NCI-H526 treated with DMSO at 0.1 percent for 48 hours (cell line): ENCODE measurements around the gene NAPA.
A peak's percentile ranks its signal among the peaks of the same experiment; 100 is the strongest.

Source experiments
- DNase-seq: peaks from one replicate; lab custom pipeline; 2025; lab: John Stamatoyannopoulos, UW

The NAPA gene

DNA sequence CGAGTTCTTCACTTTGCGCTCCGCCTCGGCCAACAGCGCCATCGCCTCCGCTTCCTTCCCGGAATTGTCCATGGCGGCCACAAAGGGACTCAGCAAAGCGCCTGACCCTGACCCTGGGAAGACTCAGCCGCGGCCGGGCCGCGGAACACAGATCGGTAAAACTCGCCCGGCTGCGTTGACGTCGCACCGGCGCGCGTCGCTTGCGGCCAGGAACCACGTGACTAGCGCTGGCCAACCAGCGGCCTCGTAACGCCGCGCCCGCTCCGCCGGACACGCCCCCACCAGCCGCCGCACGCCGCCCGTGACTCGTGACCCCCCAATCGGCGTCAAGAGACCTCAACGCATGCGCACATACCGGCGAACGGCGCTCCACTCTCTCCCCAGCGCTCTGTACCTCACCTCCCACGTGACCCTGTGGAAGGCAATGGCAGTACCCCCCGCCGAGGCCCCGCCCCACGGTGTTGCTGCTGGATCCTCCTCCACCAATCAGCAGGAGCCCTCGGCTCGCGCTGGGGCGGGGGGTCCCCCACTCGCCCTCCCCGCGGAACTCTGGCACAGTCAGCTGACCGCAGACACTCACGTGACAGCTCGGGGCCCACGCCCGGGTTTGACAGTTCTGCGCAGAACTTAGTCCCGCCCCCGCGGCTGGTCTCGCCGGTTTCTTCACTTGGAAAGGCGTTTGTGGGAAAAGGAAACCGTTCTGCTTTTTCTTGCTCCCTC lies at the start of gene NAPA:
Gene NAPA (minus strand): TSS at position 195 of the 720 bp plus-strand sequence. CDS start 123 bp downstream, at position 72.
- peak; percentile 100 for DNase-seq

DNA sequence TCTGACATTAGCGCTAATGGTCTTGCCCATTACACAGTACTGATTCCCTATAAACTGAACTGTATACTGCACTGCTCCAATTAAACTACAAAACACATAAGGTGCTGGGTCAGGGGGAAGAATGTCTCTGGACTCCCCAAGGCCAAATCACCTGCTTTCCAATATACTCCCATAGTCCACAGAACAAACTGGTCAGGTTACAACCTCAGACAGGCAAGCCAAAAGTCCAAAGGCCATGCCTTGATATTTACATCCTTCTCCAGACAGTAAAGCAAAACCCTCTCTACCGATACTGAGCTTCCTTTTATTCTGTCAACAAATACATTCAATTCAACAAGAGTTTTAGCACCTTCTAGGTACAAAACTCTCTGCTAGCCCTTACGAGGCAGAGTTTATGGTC lies 49.2 kb upstream of the NAPA start:
- peak; percentile 51 for DNase-seq

DNA sequence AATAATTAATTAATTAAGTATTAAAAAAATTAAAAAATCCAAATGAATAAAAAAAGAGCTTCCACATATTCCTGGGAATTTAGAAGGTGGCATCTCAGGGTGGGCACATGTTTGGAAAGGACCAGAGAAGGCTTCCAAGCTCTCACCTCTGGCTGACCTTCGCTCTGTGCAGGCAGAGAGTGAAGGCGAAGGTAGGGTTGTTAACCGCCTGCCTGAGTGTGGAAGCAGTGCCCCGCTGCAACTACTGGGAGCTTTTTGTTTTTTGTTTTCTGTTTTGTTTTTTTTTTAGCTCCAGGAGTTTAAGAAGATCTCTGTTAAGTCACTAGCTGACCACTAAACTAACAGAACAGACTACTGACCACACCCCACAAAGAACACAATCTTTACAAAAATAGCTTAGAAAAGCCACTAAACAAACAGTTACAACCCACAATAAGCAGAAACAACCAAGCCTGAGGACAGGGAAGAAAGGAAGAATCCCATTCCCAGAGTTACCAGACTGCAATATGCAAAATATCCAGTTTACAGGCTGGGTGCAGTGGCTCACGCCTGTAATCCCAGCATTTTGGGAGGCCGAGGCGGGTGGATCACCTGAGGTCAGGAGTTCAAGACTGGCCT lies 46.7 kb upstream of the NAPA start:
- DNase-seq = no peak

DNA sequence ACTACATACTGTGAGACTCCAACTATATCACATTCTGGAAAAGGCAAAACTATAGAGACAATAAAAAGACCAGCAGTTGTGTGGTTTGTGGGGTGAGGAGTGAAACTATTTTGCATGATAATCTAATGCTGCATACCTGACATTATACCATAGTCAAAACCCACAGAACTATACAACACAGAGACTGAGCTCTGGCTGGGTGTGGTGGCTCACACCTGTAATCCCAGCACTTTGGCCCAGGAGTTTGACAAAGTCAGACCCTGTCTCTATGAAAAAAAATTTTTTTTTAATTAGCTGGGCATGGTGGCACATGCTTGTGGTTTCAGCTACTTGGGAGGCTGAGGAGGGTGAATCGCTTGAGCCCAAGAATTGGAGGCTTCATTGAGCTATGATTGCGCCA lies 46.1 kb upstream of the NAPA start:
- DNase-seq = peak; percentile 35

DNA sequence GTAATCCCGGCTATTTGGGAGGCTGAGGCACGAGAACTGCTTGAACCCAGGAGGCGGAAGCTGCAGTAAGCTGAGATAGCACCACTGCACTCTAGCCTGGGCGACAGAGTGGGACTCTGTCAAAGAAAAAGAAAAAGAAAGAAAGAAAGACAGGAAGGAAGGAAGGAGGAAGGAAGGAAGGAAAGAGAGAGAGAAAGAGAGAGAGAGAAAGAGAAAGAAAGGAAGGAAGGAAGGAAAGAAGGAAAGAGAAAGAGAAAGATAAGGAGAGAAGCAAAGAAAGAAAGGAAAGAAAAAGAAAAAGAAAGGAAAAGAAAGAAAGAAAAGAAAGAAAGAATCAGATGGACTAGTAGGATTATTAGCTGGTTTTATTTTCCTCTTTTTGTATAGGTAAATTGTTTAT lies 35.3 kb upstream of the NAPA start:
- no peak for DNase-seq

DNA sequence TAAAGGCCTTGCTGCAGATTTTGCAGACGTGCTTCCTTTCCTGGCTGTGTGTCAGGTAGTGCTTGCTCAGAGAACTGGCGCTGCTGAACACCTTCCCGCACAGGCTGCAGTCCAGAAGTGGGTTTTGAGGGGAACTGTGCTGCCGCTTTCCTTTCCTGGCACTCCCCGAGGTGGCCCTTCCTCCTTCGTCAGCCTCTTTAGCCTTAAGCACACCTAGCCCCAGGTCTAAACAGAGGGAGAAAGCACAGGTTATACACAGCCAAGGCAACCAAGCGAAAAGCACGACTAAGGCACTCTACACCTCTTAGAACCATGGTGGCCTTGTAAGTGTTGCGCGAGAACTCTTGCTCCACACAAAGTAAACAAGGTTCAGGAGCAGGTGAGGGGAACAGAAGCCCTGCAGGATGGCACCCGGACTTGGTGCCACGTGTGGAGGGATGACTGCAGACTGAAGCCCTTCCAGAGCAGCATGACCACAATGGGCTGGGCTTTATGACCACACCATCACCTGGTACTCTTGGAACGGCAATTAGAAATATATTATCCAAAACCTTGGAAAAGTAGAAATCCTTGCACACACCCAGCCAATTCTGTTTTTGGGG lies 34.5 kb upstream of the NAPA start:
- DNase-seq = no peak

DNA sequence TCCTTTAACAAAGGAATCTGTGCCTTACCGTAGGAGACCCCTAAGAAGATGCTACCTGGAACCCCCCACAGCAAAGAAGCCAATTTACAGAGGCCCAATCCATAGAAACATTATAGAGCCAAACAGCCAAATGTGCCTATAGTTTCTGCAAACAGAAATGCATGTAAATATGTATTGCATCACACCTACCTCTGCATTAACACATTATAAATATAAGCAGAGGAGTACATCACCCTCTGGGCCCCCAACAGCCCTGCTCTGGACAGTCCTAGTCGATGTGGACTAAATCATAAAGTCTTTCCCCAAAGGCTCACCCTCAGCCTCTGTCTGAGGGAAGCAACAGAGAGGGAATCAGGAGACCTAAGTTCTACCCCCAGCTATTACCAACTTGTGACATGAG lies 32.3 kb upstream of the NAPA start:
- no peak for DNase-seq

DNA sequence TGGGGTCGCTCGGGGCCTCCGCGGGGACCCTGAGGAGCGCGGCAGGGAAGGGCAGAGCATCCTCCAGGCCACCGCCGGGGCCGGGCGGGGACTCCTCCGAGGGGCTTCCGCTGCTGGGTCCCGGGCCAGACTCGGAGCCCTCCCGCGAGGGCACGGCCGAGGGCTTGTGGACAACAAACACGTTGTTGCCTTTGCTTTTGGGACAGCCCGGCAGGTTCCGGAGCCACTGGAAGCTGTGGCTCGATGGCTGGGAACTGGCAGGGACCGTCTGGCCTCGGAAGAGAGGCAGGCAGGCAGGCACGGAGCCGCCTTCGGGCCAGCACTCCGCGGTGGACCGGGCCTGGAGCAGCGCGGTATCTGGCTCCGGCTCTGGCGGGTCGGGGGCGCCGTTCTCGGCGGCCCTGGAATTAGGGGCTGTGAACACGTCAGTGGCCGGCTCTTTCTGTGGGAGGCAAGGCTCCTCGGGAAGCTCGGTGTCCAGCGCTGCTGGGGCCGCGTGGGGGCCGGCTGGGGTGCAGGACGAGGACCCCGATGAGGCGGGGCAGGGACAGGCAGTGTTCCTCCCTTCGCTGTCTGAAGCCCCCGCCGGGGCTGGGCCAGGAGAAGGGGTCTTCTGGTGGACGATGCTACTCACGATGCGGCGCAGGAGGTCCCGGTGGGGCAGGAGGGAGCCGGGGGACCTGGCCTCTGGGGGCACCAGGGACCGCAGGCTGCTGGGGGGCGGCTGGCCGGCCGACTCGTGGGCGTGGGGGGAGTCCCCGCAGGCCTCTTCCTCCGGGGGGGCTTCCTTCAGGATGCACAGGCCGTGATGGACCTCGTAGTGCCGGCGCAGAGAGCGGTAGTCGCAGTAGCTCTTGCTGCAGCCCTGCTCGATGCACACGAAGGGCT lies 30.4 kb upstream of the NAPA start:
- DNase-seq = no peak

DNA sequence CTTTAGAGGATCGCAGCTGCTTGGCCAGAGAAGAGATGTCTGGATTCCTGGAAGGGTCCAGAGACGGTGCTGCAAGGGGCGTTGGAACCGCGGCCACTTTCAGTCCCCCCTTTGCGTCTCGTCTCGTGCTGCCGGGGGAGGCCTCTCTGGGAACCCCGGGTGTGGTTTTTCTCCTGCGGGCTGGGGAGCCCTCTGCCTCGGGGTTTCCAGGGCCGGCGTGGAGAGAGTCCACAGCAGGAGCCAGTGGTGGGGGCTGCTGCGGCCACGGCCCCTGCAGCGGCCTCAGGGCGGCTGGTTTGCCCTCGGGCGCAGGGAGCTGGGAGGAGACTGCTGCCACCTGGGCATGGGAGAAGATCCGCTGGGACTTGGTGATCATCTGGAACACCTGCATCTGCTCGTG lies 29.6 kb upstream of the NAPA start:
- no peak for DNase-seq

DNA sequence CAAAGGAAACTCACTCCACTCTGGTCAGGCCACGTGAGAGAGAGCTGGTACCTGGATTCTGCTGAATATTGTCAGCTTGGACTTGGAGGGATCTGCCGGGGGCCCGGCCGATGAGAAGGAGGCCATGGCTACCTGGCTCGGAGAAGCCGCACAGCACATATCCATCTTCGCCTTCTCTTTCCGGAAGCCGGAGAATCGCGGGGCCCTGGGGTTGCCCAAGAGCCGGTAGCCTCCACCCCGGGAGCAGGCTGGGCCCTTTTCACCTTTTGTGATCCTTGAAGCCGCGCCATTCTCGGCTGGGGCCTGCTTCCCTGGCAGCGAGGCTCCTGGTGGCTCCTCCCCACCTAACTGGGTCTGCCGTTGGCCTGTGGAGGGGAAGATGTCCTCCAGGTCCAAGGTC lies 29.2 kb upstream of the NAPA start:
- DNase-seq = no peak

DNA sequence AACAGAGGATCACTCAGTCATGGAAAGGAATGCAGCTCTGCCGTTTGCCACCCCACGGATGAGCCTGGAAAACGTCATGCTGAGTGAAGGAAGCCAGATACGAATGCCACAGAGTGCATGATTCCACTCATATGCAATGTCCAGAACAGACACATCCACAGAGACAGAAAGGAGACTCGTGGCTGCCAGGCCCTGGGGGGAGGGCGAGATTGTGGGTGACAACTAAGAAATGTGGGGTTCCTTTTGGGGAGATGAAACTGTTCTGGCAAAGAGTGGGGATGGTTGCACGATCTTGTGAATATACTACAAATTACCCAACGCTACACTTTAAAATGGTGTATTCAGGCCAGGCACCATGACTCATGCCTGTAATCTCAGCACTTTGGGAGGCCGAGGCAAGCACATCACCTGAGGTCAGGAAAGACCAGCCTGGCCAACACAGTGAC lies 27.2 kb upstream of the NAPA start:
- no peak for DNase-seq

DNA sequence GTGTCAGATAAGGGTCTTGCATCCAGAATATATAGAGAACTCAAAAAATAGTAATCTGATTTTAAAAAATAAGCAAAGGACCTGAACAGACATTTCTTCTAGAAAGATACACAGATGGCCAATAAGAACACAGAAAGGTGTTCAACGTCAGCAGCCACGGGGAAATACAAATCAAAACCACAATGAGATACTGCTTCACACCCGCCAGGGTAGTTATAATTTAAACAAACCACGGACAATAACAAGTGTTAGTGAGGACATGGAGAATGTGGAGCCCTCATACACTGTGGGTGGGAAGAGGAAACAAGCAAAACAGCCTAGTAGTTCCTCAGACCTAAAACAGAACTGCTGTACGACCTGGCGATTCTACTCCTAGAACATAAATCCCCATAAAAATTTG lies 26.7 kb upstream of the NAPA start:
- no peak for DNase-seq

DNA sequence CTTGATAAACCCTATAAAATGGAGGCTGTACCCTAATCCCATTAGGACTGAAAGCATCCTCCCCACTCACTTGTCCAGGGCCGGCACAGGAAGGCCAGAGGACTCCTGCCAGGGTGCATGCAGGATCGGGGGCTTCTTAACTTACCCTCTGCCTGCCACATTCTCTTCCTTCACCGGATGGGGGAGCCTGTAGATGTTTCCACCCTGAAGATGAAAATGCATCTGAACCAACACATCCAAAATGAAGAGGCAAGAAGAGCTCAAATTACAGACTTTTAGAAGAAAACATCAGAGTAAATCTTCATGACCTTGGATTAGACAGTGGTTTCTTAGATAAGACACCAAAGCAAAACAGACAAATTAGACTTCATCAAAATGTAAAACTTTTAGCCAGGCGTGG lies 25.9 kb upstream of the NAPA start:
- DNase-seq = no peak

DNA sequence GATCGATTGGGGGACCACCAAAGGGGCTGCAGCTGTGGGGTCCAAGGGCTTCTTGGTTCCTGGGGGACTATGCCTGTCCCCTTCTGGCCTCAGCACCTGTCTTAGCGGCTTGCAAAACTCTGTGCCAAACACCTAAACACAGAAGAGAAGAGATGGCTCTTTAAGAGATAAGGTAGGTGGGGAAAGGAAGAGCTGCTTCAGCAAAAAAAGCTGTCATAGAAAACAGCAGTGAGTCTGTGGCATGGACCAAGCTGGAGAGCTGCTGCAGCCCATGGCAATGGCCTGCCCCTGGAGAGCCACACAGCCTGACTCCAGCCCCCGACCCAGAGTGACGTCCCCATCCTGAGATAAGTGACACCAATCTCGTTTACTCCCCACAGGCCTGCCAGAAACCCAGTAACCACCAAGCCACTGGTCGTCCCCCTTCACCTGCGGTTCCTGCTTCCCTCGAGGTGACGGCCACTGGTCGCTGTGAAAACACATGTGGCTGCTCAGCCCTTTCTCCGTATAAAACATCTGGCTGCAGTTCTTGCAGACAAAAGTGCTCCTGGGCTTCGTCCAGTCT lies 25.0 kb upstream of the NAPA start:
- DNase-seq = no peak

DNA sequence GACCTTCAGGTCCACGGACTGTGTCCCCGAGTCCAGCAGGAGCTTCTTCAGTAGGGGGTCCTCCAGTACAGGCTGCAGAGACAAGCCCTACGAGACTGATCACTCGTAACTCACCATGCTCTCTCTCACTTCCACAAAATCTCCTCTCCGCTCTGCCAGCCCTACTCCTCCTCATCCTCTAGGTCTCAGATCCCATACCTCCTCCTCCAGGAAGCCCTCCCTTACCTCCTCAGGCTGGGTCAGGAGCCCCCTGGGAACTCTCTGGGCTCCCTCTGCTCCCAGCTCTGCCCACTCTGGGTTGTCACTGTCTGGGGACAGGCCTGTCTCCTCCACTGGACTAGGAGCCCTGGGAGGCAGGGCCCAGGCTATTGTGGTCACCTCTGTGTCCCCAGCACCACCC lies 23.9 kb upstream of the NAPA start:
- DNase-seq = no peak

DNA sequence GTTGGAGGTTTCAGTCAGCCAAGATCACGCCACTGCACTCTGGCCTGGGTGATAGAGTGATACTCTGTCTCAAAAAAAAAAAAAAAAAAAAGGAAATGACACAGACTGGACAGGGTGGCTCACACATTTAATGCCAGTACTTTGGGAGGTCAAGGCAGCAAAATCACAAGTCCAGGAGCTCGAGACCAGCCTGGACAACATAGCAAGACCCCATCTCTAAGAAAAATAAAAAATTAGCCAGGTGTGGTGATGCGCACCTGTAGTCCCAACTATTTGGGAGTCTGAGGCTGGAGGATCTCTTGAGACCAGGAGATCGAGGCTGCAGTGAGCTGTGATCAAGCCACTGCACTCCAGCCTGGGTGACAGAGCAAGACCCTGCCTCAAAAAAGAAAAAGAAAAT lies 22.6 kb upstream of the NAPA start:
- DNase-seq = no peak

DNA sequence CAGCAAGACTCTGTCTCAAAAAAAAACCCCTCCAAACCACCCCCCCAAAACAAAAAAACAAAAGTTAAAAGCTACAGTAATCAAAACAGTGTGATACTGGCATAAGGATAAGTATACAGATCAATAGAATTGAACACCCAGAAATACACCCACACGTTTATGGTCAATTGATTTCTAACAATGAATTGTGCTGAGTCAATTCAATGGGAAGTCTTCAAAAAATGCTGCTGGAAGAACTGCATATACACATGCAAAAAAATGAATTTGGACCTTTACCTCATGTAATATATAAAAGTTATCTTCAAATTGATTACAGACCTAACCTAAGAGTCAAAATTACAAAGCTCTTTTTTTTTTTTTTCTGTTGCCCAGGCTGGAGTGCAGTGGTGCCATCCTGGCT lies 19.8 kb upstream of the NAPA start:
- no peak for DNase-seq

DNA sequence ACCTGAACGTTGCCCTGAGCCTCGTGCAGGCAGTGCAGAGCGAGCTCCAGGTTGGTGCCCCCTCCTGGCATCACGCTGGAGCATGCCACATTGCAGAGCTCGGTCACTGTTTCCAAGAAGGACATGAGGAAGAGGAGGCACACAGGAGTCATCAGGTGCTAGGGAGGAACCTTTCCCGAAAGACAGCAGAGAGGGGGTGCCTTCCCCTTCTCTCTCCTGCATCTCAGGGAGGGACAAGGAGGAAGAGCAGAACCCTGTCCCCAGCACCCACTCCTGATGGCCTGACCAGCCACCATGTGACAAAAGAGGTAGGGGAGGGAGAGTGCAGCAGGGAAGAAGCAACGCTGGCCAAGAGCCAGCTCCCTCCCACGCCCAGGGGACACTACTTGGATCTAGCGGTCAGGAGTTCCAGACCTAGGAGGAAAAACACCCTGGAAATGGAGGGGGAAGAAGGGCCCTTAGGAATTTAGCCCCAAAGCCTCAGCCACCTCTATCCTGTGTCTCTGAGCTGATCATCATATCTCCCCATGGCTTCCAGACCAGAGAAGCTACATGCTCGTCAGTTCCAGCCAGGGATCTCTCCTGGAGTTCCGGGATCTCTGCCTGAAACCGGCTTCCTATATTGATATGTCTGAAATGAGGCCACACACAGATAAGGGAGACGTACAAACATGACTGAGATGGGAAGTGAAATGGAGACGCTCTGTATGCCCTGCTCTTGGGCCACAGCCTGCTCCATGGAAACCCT lies 17.0 kb upstream of the NAPA start:
- no peak for DNase-seq

DNA sequence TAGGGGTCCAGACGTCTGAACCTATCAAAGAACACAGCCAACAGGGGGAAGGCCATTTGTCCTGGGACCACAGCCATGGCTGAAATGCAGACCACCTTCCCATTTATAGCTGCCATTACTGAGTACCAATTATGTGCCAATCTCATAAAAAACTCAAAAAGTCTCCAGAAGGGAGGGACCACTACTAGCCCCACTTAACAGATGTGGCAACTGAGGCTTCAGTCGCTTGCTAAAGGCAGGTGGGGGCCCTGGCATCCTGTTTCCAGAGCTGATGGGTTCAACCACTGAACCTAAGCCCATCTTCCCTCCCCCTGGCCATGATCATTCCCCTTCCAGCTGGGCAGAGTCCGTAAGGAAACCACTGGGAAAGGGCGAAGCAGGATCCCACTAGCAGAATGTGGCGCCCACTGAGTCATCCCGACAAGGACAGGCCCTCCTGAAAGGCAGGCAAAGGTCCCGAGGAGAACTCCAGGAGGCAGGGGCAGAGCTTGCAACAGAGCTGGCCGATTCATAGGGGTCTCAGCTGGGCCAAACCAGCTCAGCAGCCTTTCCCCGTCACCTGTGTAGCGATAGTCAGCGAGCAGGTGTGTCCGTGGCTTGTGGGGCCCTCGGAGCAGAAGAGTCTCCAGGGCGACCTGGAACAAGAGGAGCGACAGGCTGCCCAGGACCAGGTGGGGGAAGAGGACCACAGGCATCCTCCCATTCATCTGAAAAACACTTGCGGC lies 14.3 kb upstream of the NAPA start:
- DNase-seq = no peak

DNA sequence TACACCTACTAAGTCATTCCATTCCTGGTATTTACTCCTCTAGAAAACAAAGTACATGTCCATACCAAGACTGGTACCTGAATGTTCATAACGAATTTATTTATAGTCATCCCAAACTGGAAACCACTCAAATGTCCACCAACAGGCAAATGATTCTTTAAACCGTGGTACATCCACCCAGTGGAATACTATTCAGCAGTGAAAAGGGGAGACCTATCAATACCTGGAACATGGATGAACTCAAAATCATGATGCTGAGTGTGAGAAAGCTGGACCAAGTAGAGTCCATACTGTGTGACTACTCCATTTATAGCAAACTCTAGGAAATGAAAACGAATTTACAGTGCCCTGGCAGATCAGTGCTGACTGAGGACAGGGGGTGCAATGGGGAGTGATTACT lies 11.9 kb upstream of the NAPA start:
- DNase-seq = no peak

DNA sequence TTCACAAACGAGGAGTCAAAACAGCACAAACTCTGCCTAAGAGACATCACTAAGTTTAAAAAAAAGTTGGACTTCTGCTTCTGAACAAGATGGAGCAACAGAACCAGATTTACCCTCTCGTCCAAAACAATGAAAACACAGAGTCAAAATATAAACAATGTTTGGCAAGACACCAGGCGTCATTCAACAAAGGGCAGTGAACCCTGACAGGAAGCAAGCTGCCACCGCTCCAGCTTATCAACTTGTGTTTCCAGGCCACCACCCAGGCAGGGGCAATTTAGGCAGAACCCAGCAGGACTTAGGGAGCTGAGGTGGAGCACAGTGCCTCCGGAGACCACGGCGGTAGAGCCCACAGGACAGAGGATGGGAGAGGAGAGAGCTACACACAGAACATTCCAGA lies 8.6 kb upstream of the NAPA start:
- no peak for DNase-seq
